AG09309 (cell line): ENCODE data around the gene ADK.

Source experiments
- DNase-seq: peaks from one replicate; pipeline ENCODE4 v3.0.0-alpha.2; 2010; ENCODE audit warnings: low read depth
- H3K4me3 ChIP-seq: 2 replicates; pipeline ENCODE4 v1.5.1; 2011; ENCODE audit warnings: mild to moderate bottlenecking, low read depth, low read length, moderate library complexity; ENCODE audit not compliant: control insufficient read depth
- TF ChIP-seq, protein P1 (sequence below): IDR thresholded peaks from 2 replicates; pipeline ENCODE4 v1.5.1; 2011; ENCODE audit warnings: mild to moderate bottlenecking, low read depth, low read length, inconsistent platforms; ENCODE audit not compliant: insufficient read depth, control insufficient read depth; ENCODE audit errors: missing control alignments

The ADK gene

DNA sequence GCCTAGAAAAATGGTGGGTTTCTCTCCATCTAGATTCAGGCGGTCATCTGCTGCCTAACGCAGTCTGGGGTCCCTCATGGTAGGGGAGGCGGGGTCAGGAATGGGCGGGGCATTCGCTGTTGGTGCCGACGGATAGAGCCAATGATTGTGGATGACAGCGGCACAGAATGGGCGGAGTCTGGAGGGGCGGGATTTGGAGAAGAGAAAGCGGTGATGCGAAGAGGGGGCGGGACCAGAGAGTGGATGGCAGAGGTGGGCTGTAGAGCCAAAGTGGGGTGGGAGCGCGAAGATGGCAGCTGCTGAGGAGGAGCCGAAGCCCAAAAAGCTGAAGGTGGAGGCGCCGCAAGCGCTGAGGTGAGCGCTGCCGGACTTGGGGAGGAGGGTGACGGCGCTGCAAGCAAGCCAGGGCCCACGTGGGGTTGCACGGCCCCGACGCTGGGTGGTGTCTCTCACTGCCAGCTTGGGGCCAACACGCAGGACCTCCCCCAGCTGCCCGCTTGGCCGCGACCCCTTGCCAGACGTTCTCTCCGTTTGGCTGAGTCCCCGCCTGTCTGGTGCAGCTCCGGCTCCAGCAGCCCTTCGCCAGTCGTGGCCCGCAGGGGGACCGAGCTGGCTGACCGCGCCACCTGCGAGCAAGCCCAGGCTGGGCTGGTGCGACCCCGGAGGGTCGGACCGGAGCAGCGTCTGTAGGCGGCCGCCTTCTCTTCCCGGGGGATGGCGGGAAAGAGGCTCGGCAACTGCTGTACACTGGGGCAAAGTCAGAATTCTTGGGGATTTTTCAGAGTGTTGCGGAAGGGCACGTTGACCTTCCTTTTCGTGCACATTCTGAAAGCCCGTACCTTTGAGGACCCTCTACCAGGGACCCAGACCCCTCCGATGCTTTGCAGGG, at the start of gene ADK:
Gene ADK (plus strand): TSS at position 232 of the 889 bp plus-strand sequence. CDS start 58 bp downstream, at position 290.
- TF ChIP-seq, protein P1, sequence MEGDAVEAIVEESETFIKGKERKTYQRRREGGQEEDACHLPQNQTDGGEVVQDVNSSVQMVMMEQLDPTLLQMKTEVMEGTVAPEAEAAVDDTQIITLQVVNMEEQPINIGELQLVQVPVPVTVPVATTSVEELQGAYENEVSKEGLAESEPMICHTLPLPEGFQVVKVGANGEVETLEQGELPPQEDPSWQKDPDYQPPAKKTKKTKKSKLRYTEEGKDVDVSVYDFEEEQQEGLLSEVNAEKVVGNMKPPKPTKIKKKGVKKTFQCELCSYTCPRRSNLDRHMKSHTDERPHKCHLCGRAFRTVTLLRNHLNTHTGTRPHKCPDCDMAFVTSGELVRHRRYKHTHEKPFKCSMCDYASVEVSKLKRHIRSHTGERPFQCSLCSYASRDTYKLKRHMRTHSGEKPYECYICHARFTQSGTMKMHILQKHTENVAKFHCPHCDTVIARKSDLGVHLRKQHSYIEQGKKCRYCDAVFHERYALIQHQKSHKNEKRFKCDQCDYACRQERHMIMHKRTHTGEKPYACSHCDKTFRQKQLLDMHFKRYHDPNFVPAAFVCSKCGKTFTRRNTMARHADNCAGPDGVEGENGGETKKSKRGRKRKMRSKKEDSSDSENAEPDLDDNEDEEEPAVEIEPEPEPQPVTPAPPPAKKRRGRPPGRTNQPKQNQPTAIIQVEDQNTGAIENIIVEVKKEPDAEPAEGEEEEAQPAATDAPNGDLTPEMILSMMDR = peak; percentile 42
- H3K4me3 ChIP-seq = peak within 1 kb of the TSS; percentile 72
- peak; percentile 84 for DNase-seq

DNA sequence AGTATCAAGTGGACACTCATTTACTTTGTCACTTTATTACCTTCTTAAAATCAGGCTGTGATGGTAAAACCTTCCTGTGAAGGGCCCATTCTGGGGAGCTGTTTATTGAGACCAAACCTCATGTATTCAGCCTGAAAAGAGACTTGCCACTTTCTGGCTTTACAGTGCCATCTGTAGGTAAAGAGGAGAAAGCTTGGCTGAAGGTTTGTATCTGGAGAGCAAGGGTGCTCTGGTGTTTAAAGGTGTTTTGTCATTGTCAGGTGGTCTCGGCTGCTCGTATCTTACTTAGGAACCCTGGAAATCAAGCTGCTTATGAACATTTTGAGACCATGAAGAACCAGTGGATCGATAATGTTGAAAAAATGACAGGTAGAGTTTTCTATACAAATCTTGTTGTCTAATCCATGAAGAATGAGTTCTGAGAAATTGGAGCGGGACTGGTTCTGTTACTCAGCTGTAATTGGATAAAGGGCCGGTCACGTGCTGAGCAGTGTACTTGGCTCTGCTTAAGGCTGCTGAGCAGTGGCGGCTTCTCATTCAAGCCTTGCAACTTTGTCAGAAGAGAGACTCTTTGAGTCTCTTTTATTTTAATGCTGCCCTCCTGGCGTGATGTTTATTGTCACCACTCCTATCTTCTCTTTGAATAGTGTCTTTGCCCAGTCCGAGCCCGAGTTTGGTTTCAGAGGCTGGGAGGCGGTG, 47.3 kb upstream of the ADK start:
- no peak for DNase-seq
- no peak overlapping the region for H3K4me3 ChIP-seq
- TF ChIP-seq, protein P1 = peak; percentile 48

DNA sequence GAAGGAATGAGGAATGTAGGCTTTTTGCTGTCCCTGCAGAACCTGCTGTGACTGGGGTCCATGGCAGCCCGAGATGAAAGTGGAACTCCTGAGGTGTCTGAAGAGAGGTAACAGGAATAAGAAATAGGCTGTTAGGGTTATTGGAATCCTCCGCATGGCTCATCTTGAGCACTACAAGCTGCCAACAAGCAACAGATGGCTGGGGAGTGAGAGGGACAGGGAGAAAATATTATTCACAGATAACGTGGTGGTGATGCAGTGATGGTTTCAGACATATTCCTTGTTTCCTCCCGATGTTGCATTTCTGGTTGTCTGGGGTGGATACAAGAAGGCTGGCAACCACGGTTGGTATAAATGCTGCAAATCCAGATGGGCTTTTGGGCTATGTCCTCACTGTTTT, 46.5 kb upstream of the ADK start:
- no peak overlapping the region for H3K4me3 ChIP-seq
- TF ChIP-seq, protein P1 = no peak
- no peak for DNase-seq

DNA sequence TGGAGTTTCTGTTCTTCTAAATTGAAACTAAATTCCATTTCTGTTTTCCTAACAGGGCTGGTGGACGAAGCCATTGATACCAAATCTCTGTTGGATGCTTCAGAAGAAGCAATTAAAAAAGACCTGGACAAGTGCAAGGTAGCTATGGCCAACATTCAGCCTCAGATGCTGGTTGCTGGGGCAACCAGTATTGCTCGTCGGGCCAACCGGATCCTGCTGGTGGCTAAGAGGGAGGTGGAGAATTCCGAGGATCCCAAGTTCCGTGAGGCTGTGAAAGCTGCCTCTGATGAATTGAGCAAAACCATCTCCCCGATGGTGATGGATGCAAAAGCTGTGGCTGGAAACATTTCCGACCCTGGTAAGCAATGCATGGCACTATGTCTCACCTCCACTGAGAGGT, 46.0 kb upstream of the ADK start:
- no peak for DNase-seq
- no peak overlapping the region for H3K4me3 ChIP-seq
- TF ChIP-seq, protein P1 = no peak

DNA sequence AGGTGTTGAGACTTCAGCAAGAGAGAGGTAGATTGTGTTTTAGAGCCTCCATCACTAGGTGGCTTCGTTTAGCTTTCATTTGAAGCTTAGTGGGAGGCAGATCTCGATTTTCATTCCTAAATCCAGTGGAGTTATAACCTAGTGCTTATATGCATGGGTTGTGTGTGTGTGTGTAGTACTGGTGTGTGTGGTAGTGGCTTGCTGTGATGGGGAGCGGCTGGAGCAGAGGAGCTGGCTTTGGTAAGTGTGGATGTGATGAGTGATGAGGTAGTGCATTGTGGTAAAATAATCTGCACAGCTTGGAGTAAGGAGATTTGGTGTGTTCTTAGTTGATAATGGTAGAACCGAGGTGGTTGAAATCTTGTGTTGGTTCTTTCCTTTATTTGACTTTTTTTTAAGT, 43.6 kb upstream of the ADK start:
- TF ChIP-seq, protein P1 = no peak
- H3K4me3 ChIP-seq = no peak overlapping the region
- no peak for DNase-seq

DNA sequence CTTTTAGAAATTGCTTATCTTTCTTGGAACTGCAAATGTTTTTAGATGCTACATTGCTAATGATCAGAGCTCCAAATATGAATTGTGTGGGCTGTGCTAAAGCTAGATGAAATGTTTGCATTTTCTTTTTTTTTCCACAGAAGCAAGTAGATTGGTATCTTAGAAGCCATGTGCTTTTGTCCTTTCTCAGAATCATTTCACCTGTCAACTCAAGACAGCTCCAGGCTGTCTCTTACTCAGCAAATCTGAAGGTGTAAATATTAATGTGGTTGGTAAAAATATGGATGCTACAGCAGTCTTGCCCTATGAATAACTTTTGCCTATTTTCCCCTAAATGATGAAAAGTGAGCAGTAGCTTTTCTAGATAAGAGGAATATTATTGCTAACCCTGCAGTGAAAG, 41.6 kb upstream of the ADK start:
- H3K4me3 ChIP-seq = no peak overlapping the region
- no peak for DNase-seq
- TF ChIP-seq, protein P1 = no peak
